Measurements from ENCODE around the gene RABGAP1L.
"Not testable (repeated sequence)": the region's sequence is repeated elsewhere in the genome, so short reads cannot be mapped to it uniquely, and the experiment has no call there.

RABGAP1L gene

DNA sequence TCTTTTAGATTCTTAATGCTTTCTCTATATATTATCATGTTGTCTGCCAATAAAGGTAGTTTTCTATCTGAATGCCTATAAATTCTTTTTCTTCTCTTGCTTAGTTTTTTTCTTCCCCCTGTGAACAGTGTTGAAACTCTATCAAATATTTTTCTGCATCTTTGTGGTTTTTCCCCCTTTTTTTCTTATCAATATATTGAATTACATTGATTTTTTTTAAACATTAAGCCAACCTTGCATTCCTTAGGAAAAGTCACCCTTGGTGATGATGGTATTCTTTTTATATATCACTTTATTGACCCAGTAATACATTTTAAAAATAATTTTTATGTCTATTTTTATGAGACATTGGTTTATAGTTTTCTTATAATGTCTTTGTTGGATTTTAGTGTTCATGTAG is 131.7 kb downstream of the RABGAP1L start:
- DNase-seq (ENCODE audit: low spot score) = no peak

DNA sequence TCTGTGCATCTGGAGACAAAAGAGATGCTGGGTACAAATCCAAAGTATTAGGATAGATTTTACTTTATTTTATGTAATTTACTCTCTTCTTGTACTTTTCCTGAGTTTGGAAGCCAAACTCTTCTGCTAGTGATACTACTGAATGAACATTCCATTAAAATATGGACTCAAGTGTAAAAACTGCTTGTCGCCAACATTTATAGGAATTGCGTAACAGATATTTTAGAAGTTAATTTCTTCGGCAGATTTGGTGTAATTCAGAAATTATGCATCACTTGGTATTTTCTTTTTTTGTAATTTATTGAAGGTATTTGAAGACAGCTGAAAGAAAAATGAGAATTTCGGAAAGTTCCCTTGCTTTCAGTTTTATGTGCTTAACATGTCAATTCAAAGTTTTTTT is 137.0 kb downstream of the RABGAP1L start:
- no peak for DNase-seq (ENCODE audit: low spot score)

DNA sequence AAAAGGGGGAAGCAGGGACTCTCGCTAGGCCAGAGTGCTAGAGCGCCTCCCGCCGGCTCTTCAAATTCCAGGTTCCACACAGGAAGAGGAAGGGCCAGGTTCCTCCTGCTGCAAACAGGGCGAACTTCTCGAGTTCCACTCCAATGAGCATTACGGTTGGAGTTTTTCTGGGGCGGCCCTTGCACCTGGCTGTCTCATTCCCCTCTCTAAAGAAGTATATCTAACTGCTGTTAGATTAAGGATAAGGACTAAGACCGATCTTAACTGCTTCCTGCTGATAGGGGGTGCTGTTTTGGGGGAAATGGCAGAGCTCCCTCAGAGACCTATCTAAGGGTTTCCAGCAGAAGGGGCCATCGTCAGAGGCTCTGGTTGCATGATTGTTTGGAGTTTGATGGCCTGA is 138.0 kb downstream of the RABGAP1L start:
- DNase-seq (ENCODE audit: low spot score) = no peak

DNA sequence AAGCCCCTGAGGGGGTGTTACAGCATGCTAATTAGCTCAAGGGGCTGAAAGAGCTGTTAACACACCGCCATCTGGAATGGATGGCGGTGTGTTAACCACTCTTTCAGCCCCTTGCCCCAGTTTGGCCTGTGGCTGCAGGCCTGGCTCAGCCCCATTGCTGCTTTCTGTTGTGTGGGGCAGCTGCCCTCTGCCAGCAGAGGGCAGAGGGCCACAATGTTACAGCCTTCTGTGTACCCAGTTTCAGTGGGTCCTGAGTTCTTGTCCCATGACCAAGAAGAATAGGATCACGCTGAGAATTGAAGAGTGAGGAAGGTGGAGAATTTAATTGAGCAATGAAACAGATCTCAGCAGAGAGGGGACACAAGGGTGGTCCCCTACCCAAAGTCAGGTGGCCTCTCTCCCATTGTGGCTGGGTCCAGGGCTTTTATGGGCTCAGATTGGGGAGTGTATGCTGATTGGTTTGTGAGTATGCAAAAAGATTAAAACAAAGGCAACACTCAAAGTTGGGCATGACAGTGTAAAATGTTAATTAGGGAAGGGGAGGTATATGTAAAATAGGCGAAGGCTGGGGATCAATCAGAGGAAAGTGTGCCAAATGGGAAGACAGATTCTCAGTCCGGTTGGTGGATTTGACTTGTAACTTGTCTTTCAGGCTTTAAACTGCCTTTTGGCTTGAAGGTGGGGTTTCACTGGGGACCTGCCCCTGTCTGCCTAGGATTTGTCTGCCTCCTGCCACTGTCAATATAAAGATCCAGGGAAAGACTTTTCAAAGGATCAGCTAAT is 142.2 kb downstream of the RABGAP1L start:
- DNase-seq (ENCODE audit: low spot score) = no peak

DNA sequence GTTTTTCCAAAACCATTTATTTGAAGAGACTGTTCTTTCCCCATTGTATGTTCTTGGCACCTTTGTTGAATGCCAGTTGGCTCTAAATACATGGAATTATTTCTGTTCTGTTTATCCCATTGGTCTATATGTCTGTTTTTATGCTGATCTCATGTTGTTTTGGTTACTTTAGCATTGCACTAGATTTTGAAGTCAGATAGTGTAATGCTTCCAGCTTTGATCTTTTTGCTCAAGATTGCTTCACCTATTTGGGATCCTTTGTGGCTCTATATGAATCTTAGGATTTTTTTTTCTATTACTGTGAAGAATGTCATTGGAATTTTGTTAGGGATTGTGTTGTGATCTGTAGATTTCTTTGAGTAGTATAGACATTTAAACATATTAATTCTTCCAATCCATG is 149.3 kb downstream of the RABGAP1L start:
- no peak for DNase-seq (ENCODE audit: low spot score)

DNA sequence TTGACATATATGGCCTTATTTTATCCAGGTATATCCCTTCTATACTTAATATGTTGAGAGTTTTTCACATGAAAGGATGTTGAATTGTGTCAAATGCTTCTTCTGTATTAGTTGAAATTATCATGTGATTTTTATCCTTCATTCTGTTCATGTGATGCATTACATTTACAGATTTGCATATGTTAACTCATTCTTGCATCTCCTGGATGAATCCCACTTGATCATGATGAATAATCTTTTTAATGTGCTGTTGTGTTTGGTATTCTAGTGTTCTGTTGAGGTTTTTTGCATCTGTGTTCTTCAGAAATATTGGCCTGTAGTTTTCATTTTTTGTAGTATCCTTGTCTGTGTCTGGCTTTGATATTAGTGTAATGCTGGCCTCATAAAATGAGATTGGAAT is 150.2 kb downstream of the RABGAP1L start:
- DNase-seq (ENCODE audit: low spot score) = no peak

DNA sequence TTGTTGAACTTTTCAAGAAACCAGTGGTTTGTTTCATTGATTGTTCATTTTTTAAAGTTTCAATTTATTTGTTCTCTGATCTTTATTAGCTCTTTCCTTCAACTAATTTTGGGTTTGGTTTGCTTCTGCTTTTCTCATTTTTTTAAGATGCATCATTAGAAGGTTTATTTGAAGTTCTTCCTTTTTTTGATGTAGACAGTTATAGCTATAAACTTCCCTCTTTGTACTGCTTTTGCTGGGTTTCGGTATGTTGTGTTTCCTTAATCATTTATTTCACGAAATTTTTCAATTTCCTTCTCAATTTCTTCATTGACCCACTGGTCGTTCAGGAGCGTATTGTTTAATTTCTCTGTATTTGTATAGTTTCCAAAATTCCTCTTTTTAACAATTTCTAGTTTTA is 155.1 kb downstream of the RABGAP1L start:
- DNase-seq (ENCODE audit: low spot score) = no peak

DNA sequence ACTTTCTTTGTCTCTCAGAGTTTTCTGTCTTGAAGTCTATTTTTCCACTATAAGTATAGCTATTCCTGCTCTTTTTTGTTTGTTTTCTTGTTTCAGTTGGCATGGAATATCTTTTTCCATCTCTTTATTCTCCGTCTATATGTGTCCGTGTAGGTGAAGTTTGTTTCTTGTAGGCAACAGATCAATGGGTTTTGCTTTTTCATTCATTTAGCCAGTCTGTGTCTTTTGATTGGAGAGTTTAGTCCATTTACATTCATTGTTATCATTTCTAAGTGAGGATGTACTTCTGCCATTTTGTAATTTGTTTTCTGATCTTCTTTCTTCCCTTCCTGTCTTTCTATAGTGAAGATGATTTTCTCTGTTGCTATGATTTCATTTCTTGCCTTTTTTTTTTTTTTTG is 155.9 kb downstream of the RABGAP1L start:
- DNase-seq (ENCODE audit: low spot score) = no peak

DNA sequence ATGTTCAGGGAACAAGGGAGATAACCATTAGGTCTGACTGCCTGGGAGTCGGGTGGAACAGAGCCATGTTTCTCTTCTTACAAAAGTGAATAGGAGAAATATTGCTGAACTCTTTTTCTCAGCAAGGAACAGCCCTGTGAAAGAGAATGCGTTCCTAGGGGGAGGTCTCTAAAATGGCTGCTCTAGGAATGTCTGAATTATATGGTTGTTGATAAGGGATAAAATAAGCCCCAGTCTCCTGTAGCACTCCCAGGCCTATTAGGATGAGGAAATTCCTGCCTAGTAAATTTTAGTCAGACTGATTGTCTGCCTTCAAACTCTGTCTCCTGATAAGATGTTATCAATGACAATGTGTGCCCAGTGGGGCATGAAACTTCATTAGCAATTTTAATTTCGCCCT is 161.6 kb downstream of the RABGAP1L start:
- DNase-seq (ENCODE audit: low spot score) = not testable (repeated sequence)

DNA sequence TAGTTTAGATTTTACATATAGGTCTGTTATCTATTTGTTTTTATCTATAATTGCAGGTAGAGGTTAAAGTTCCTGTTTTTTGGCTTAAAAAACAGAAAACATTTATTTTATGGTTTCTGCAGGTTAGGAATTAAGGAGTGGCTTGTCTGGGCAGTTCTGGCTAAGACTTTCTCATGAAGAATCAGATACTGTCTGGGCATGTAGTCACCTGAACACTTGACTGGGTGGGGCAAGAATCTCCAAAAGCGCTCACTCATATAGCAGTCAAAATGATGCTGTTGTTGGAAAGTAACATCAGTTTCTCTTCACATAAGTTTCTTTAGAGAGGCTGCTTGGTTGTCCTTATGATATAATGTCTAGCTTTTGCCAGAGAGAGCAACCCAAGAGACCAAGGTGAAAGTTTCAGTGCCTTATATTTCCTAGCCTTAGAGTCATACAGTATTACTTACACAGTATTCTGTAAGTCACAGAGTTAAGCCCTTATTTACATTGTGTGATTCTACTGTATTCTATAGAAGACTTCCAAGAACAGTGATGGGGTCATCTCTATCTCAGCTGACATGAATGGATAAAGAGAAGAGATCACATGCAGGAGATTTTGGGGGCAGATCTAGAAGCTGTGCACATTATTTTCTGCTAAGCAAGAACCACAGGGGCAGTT is 163.0 kb downstream of the RABGAP1L start:
- DNase-seq (ENCODE audit: low spot score) = no peak

DNA sequence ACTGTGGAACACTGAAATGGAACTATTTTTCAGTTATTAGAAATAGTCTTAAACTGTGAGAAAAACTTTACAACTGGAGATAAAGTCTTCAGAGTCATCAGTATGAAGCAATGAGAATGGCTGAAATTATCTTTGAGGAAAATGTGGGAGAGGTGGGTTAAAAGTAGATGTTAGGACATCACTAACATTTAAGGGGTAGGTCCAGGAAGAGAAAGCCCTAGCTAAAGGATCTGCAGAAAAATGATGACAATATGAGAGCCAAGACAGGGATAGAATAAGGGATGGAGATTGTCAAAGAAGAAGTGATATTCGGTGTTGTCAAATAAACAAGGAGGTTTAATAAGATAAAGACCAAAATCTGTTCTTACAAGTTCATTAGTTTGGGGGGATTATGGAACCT is 165.2 kb downstream of the RABGAP1L start:
- DNase-seq (ENCODE audit: low spot score) = no peak

DNA sequence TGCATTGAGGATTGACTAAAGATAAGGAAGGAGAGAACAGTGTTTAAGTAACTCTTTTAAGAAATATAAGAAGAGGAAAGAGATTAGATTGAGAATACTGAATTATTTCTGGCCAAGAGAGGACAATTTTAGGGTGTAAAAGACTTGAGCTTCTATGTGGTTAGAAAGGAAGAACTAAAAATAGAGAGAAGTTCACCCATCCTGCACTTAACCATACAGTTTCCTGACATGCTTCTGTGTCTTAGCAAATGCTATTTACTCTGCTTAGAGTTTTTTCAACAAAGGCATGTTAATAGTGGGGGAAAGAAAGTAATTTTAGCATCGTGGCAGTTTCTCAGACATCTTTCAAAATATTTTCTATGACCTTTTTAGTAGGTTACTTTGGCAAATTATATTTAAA is 165.6 kb downstream of the RABGAP1L start:
- no peak for DNase-seq (ENCODE audit: low spot score)

DNA sequence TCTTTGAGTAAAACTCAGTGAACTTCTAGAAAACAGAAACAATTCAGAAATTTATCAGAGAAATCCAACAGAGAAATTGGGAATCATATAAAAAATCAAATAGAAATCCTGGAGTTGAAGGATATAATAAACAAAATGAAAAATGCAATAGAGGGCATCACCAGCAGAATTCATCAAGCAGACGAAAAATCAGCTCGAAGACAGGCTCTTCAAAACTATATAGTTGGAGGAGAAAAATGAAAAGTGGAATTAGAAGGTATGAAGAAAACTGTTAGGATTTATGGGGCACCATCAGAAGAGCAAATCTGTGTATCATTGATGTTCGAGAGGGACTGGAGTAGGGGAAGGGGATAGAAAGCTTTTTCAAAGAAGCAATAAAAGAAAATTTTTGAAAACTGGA is 167.0 kb downstream of the RABGAP1L start:
- no peak for DNase-seq (ENCODE audit: low spot score)

DNA sequence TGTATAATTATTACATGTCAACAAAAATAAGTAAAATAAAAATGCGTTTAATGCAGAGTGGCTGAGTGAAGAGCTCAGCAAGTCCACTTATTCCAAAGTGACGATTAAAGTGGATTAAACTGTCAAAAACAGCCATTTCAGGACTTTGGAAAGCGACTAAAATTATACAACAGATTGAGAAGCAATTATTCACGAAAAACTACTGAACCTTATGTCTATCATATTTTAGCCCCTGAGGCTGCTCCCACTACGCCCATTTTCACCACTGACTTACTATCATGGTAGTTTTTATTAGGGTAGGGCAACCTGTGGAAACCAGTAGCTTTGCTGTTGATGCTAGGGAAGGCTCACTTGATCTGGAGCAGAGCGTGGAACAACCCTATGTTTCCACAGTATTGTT is 174.1 kb downstream of the RABGAP1L start:
- DNase-seq (ENCODE audit: low spot score) = no peak

DNA sequence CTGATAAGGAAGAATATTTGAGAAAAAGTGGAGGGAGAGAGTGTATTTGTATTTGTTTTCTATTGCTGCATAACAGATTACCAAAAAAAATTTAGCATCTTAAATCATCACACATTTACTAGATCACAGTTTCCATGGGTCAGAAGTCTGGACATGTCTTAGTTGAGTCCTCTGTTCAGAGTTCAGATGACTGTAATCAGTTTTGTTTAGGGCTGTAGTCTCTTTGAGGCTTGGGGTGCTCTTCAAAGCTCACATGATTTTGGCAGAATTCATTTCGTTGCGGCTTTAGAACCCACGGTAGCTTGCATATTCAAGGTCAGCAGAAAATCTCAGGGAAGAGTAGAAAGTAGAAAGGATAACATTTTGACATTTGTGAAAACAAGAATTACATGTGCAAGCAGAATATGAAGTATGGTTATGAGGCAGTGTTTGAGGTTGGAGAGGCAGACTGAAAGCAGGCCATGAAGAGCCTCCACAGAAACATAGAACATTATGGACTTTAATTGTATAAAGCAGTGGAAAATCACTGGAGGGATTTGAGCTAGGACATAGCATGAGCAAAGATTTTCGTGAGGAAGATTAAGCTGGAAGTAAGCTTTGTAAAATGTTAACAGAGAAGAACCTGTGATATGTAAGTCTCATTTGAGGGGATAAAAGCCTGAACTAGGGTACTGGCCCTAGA is 177.8 kb downstream of the RABGAP1L start:
- DNase-seq (ENCODE audit: low spot score) = no peak

DNA sequence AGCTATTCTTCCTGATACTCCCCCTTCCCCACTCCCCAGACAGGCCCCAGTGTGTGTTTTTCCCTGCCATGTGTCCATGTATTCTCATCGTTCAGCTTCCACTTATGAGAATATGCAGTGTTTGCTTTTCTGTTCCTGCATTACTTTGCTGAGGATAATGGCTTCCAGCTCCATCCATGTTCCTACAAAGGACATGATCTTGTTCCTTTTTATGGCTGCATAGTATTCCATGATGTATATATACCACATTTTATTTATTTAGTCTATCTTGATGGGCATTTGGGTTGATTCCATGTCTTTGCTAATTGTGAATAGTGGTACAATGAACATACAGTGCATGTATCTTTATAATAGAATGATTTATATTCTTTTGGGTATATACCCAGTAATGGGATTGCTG is 181.1 kb downstream of the RABGAP1L start:
- not testable (repeated sequence) for DNase-seq (ENCODE audit: low spot score)

DNA sequence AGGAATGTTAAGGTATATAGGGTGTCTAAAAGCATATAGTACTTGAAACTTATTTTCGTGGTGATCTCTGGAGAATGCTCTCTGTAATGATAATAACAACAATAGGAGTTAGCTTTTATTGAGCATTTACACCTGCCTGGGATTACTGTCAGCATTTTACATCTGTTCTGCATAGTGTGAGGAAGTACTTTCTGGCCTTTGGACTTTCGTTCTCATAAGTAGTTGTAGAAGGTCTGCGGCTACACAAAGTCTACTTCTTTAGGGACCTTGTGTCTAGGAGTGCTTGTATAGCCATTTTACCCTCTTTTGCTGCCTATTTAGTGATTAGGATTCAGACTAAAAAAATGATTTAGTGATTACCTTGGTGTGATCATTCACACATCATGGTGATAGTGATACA is 184.8 kb downstream of the RABGAP1L start:
- no peak for DNase-seq (ENCODE audit: low spot score)

DNA sequence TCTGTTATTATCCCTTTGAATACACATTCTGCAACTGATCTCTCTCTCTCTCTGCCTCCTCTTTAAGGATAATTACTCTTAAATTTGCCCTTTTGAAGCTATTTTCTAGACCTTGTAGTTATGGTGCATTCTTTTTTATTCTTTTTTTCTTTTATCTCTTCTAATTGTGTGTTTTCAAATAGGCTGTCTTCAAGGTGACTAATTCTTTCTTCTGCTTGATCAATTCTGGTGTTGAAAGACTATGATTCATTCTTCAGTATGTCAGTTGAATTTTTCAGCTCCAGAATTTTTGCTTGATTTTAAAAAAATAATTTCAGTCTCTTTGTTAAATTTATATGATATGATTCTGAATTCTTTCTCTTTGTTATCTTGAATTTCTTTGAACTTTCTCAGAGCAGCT is 192.8 kb downstream of the RABGAP1L start:
- no peak for DNase-seq (ENCODE audit: low spot score)

DNA sequence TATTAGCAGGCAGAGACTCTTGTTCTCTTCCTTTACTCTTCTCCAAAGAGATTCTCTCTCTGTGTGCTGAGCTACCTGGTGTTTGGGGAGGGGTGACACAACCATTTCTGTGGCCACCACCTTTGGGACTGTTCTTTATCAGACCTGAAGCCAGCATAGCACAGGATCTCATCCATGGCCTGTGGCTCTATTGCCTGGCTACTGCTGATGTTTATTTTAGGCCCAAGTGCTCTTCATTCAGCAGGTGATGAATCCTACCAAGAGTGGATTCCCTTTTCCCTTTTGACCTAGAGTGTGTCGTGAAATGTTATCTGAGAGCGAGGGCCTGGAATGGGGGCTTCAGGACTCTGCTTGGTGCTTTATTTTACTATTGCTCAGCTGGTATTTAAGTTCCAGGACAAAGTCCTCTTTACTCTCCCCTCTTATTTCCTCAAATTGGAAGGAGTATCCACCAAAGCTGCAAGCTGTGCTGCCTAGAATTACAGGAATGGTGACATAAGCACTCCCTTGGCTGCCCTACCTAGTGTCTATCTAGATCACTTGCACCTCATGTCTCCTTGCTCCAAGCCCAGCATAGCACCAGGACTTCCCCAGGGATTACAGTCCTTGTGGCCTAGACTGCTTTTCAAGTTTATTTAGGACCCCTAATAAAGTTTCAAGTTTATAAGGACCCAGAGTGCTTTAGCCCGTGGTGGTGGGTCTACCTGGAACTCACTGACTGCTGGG is 193.7 kb downstream of the RABGAP1L start:
- DNase-seq (ENCODE audit: low spot score) = no peak

DNA sequence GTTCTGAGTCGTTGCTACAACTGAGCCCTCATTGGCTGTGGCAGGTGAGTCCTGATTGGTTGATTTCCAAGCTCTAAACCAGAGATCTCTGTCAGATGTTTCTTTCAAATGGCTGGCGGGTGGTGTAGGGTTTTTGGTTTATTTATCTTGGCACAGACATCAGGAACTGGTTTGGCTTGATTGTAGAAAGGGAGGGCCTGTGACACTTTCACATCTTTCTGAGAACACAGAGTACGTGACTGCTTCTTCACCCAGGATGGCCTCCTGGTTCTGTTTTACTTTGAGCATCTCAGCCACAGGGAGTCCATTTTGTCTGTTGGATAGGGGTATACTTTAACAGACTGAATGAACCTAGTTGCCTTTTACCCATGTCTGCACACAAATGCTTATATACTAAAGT is 199.0 kb downstream of the RABGAP1L start:
- DNase-seq (ENCODE audit: low spot score) = no peak

DNA sequence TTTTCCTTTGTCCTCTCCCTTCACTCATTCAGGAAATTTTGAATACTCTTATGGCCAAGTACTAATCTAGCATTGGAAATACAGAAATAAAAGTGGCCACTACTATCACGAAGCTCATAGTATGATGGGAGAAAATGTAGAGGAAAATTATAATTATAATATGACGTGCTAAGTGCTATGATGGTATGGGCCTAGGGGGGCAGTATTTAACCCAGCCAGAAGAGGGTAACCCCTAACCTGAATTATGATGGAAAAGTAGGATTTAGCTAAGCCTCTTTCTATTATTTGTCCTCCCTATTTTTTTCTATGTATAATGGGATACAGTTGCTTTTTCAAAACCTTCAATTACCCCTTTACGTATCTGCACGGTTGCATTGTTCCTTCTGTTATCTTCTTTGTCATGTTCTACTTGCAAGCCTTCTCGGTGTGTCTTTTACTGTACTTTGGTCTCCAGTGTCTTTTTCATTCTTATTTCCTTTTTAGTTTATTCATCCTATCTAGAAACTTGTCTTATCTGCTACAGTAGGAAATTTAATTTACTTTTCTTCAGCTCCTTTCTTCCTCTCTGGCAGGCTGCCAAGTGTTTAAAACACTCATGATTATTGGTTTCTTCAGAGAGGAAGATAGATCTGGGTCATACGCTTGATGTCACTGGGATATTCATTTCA is 199.6 kb downstream of the RABGAP1L start:
- no peak for DNase-seq (ENCODE audit: low spot score)

DNA sequence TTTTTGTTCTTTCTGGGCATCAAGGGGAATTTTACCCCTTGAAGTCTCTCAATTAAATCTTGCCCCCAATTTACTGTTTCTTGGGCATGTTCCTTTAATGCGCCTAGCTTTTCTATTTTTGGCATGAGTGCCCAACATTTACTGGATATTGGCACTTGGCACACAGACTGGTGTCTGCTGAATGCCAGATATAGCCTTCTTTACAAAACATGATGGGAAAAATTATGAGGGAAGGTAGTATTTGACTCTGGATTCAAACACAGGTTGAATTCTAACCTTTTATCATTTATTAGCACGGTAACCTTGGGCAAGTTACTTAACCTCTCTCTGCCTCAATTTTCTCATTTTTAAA is 200.1 kb downstream of the RABGAP1L start:
- DNase-seq (ENCODE audit: low spot score) = no peak
